Measurements from ENCODE around the gene GAS6. TPM values are rescaled to one million over a fixed set of nuclear protein-coding genes. Genes with fewer than 3 reads are reported as not detected.

Gene GAS6
- total RNA-seq, 1 donor from 2014 or later: 197 TPM

- Histone ChIP-seq H3K27me3 (no peaks in the 10 kb centered on the region), H3K9me3 (no peaks in the 10 kb centered on the region), H3K36me3 (no peaks in the 10 kb centered on the region), H3K27ac (no peak overlapping the region), H3K4me3 (no peak overlapping the region), H3K4me1 (no peaks in the 10 kb centered on the region)
- ATAC-seq (no peak), DNase-seq (peak; percentile 54)
- TF ChIP-seq CTCF (IDR thresholded peaks at IDR 0.05): no peak
- intact Hi-C loops (cut with DNase I): no loop called here
These were observed 69.1 kb downstream of the GAS6 start for GRCh38 chr13:113794764-113795173.

DNA sequence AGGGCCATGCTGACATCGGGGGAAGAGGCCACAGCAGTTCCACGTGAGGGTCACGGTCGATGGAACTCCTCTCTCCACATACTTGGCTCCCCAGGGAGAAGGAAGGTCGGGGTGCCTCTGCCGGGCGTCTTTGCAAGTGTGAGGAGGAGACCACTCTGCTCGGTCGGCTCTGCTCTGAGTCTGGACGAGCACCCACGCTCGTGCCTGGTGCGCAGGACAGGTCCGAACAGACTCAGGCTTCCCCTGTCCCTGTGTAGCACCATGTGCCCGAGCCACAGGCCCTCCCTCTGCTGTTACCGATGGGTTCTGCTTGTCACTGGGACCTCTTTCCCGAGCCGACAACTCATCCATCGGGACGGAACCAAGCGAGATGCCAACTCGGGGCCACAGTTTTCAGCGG, 69.8 kb downstream of the GAS6 start:
- DNase-seq (peak; percentile 55), ATAC-seq (no peak)
- no peaks in the 10 kb centered on the region for H3K9me3 ChIP-seq
- no peaks in the 10 kb centered on the region for H3K4me1 ChIP-seq
- no peaks in the 10 kb centered on the region for H3K27me3 ChIP-seq
- no peak overlapping the region for H3K27ac ChIP-seq
- TF ChIP-seq CTCF (IDR thresholded peaks at IDR 0.05): no peak
- no peaks in the 10 kb centered on the region for H3K36me3 ChIP-seq
- intact Hi-C loops (cut with DNase I): no loop called here
- H3K4me3 ChIP-seq: no peak overlapping the region

GRCh38 chr13:113793718-113794085, 70.2 kb downstream of the GAS6 start:
- intact Hi-C loops (cut with DNase I): no loop called here
- peak; percentile 49 for DNase-seq
- Histone ChIP-seq H3K27ac (no peak overlapping the region), H3K4me1 (no peaks in the 10 kb centered on the region), H3K36me3 (no peaks in the 10 kb centered on the region), H3K27me3 (no peaks in the 10 kb centered on the region), H3K4me3 (no peak overlapping the region), H3K9me3 (no peaks in the 10 kb centered on the region)
- no peak for ATAC-seq
- TF ChIP-seq CTCF (IDR thresholded peaks at IDR 0.05): no peak

GRCh38 chr13:113792886-113793717, 70.8 kb downstream of the GAS6 start:
- no peaks in the 10 kb centered on the region for H3K27me3 ChIP-seq
- DNase-seq (peak; percentile 47), ATAC-seq (peak; percentile 14)
- TF ChIP-seq CTCF (IDR thresholded peaks at IDR 0.05): no peak
- H3K4me3 ChIP-seq: no peak overlapping the region
- H3K4me1 ChIP-seq: no peaks in the 10 kb centered on the region
- H3K27ac ChIP-seq: no peak overlapping the region
- H3K36me3 ChIP-seq: no peaks in the 10 kb centered on the region
- H3K9me3 ChIP-seq: no peaks in the 10 kb centered on the region
- intact Hi-C loops (cut with DNase I): no loop called here

GRCh38 chr13:113792236-113792770, 71.6 kb downstream of the GAS6 start:
- no peak overlapping the region for H3K27ac ChIP-seq
- no peaks in the 10 kb centered on the region for H3K27me3 ChIP-seq
- DNase-seq (peak; percentile 32), ATAC-seq (no peak)
- no peaks in the 10 kb centered on the region for H3K9me3 ChIP-seq
- TF ChIP-seq CTCF (IDR thresholded peaks at IDR 0.05): no peak
- H3K36me3 ChIP-seq: no peaks in the 10 kb centered on the region
- H3K4me1 ChIP-seq: no peaks in the 10 kb centered on the region
- no peak overlapping the region for H3K4me3 ChIP-seq
- intact Hi-C loops (cut with DNase I): no loop called here

Measured in upper lobe of right lung (tissue), 1 donor.